ENCODE measurements around the gene MAP7.

GRCh38 chr6:136359851-136360250, 190.4 kb downstream of the MAP7 start:
- TF ChIP-seq POLR2AphosphoS5 (IDR thresholded peaks at IDR 0.05; ENCODE audit: low read depth, low read length), result no peak
- TF ChIP-seq POLR2A (IDR thresholded peaks at IDR 0.05; ENCODE audit: low read depth, low read length), result no peak
- TF ChIP-seq TAF1 (IDR thresholded peaks at IDR 0.05; ENCODE audit: low read depth, low read length), result no peak

Measured in GM12891 (cell line).